Measurements from ENCODE around the gene MYCL.

- TF ChIP-seq POLR2A (IDR thresholded peaks at IDR 0.05; ENCODE audit: low read length): no peak
- TF ChIP-seq GATA1 (IDR thresholded peaks at IDR 0.05; ENCODE audit: low read depth, low read length): no peak
These were observed 25.8 kb upstream of the MYCL start for GRCh38 chr1:39927538-39927937.
